HG03442 (cell line): ENCODE data around the gene TMEM175.

ENCODE experiments used
- ATAC-seq: cut with Tn5 transposase; IDR thresholded peaks from one replicate; pipeline ENCODE4 v1.9.1; 2021; ENCODE audit warnings: mild to moderate bottlenecking, moderate library complexity; ENCODE audit not compliant: unreplicated experiment

TMEM175 gene

DNA sequence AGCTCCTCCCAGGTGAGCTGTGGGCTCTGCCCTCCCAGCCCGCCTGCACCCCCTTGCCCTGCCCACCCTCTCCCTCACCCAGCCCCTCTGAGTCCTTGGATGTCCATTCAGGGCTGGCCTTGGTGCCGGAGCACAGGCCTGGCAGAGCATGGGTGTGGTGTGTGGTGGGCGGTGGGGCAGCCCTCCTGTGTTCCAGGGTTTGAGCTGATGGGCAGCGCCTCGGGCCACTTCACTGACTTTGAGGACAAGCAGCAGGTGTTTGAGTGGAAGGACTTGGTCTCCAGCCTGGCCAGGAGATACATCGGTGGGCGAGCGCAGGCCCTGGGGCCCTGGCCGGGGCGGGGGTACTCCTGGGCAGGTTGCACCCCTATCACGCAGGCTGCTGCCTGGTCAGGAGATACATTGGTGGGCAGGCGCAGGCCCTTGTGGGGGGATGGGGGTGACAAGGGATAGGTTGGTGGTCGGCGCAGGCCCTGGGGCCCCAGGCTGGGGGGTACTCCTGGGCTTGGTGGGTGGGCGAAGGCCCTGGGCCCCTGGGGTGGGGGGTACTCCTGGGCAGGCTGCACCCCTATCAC lies 68.5 kb downstream of the TMEM175 start:
- no peak for ATAC-seq

DNA sequence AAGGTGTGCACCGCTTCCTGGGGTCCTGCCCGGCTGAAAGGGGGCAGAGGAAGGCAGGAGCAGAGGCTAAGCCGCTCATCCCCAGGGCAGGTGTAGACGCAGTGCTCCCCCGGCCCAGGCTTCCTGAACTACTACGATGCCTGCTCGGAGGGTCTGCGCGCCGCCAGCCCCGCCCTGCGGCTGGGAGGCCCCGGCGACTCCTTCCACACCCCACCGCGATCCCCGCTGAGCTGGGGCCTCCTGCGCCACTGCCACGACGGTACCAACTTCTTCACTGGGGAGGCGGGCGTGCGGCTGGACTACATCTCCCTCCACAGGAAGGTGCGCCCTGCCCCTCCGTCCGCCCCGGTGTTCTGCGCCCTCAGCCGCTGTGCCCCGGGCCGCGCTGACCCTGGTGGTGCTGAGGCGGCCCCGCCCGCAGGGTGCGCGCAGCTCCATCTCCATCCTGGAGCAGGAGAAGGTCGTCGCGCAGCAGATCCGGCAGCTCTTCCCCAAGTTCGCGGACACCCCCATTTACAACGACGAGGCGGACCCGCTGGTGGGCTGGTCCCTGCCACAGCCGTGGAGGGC lies 69.4 kb downstream of the TMEM175 start:
- no peak for ATAC-seq

DNA sequence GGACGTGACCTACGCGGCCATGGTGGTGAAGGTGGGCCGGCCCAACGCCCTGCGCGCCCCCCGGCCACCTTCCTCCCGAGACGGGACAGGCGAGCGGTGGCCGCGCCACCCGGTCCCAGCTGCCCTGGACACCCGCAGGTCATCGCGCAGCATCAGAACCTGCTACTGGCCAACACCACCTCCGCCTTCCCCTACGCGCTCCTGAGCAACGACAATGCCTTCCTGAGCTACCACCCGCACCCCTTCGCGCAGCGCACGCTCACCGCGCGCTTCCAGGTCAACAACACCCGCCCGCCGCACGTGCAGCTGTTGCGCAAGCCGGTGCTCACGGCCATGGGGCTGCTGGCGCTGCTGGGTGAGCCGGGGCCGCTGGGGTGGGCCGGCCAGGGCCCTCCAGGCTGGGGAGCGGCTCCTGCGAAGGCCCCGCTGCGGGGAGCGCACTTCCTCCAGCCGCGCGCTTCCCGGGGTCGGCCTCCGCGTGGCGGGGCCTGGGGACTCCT lies 69.9 kb downstream of the TMEM175 start:
- ATAC-seq, result no peak

- no peak for ATAC-seq
Observed at GRCh38 chr4:1002631-1003251, 70.5 kb downstream of the TMEM175 start.

DNA sequence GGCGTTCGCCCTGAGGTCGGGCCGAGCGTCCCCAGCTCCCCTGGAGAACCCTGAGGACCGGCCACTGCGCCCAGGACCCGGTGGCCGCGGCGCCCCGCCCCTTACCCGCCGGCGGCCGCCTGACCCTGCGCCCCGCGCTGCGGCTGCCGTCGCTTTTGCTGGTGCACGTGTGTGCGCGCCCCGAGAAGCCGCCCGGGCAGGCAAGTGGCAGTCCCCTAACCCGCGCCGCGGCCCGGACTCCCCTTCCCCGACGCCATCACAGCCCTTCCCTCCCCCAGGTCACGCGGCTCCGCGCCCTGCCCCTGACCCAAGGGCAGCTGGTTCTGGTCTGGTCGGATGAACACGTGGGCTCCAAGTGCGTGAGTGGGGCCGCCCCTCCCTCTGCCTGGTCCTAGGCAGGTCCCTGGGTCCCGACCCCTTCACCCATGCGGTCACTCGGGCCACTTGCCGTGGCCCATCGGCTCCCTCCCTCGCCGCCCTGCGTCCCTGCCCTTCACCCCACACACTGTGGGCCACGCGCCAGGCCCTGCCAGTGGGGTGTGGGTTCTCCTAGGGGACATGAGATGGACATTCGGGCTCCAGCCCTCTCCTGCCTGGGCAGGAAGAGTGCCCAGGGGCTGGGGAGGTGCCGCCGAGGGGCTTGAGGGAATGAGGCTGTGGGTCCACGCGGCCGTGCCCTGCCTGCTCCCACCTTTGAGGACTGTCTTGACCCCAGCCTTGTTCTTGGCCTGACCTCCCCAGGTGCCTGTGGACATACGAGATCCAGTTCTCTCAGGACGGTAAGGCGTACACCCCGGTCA lies 71.2 kb downstream of the TMEM175 start:
- no peak for ATAC-seq

DNA sequence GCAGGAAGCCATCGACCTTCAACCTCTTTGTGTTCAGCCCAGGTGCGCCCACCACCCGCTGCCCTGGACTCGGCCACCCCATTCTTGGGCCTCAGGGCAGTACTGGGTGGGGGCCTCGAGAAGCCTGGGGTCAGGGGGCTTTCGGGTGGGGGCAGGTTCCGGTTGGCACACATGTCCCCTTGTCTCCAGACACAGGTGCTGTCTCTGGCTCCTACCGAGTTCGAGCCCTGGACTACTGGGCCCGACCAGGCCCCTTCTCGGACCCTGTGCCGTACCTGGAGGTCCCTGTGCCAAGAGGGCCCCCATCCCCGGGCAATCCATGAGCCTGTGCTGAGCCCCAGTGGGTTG lies 71.8 kb downstream of the TMEM175 start:
- no peak for ATAC-seq

- no peak for ATAC-seq
Observed at GRCh38 chr4:1004557-1005485, 72.6 kb downstream of the TMEM175 start.

- no peak for ATAC-seq
Observed at GRCh38 chr4:1006856-1007255, 74.6 kb downstream of the TMEM175 start.
